Testis (tissue), 3 donors: ENCODE measurements around the gene TMEM208. TPM values are rescaled to one million over a fixed set of nuclear protein-coding genes. Genes with fewer than 3 reads are reported as not detected.

Experiments
- DNase-seq: peaks from one replicate; pipeline ENCODE4 v3.0.0-alpha.2; 2019
- H3K27ac ChIP-seq, 2 donors: fragments of 200-600 bp; sonication (generic); one replicate each; pipeline ENCODE4 v1.5.1; 2019
- H3K27me3 ChIP-seq: fragments of 200-600 bp; sonication (generic); one replicate; pipeline ENCODE4 v1.5.1; 2019
- H3K36me3 ChIP-seq: fragments of 200-600 bp; sonication (generic); one replicate; pipeline ENCODE4 v1.5.1; 2017; ENCODE audit warnings: low read depth; ENCODE audit errors: missing control alignments
- H3K4me1 ChIP-seq: fragments of 200-600 bp; sonication (generic); one replicate; pipeline ENCODE4 v1.5.1; 2019
- H3K4me3 ChIP-seq, 2 donors: fragments of 200-600 bp; sonication (generic); one replicate each; pipeline ENCODE4 v1.5.1; 2017 to 2019
- H3K9me3 ChIP-seq: fragments of 200-600 bp; sonication (generic); one replicate; pipeline ENCODE4 v1.5.1; 2017
- CTCF ChIP-seq, 3 experiments: fragments of 450-650 bp in 2 of 3; fragments of 200-600 bp in 1 of 3; sonication (generic) in 1 of 3; IDR thresholded peaks; one replicate each; pipeline ENCODE4 v1.5.1; 2016 to 2019; ENCODE audit warnings: antibody characterized with exemption in 3 of 3, mild to moderate bottlenecking in 2 of 3, moderate library complexity in 1 of 3
- POLR2A ChIP-seq: fragments of 450-650 bp; IDR thresholded peaks from one replicate; pipeline ENCODE4 v1.6.1; 2017; ENCODE audit warnings: antibody characterized with exemption, mild to moderate bottlenecking, moderate library complexity
- whole genome bisulfite sequencing, 2 donors: methylation state at CpG; one replicate each; pipeline ENCODE4 v1.1.5; 2018; 5-methylcytosine and 5-hydroxymethylcytosine counted together
- intact Hi-C: fragments of 100-400 bp; cut with DNase I; formaldehyde crosslinking; loops from one replicate; pipeline ENCODE4 v1.15.1; 2023; ENCODE audit warnings: low total_unique reads
- polyA plus RNA-seq: library from polyadenylated mRNA; stranded (reverse); fragments of 350-450 nt; fragmentation: Illumina TruSeq; extraction: RNeasy Lipid Tissue Mini Kit (QIAGEN cat#74804); gene quantifications from one replicate; pipeline ENCODE4 v1.2.3, GENCODE V29; 2014; ENCODE audit warnings: low read depth, low replicate concordance; ENCODE audit not compliant: insufficient read depth
- total RNA-seq, 2 donors: library from RNA; depleted of rRNA; stranded (reverse); fragments of >200 nt; gene quantifications; one replicate each; pipeline ENCODE4 v1.2.3, GENCODE V29; 2016

Gene TMEM208
- total and polyA plus RNA-seq, 3 donors from 2014 or later, result 55.6 to 66.8 (median 57.4) TPM

- DNase-seq, result no peak
- Histone ChIP-seq H3K36me3 (no peaks in the 10 kb centered on the region), H3K27me3 (no peaks in the 10 kb centered on the region), H3K27ac (no peak overlapping the region), H3K4me3 (no peak overlapping the region), H3K4me1 (no peaks in the 10 kb centered on the region), H3K9me3 (no peaks in the 10 kb centered on the region)
- intact Hi-C loops, result no loop called here
- 97 to 98% methylated on average over 13 to 17 of the region's 17 CpGs for WGBS, 2 donors
- TF ChIP-seq POLR2A (no peak), CTCF (IDR thresholded peaks at IDR 0.05) (no peak)
Observed at GRCh38 chr16:67255553-67256221, 28.8 kb downstream of the TMEM208 start.

- Histone ChIP-seq H3K4me3 (no peak overlapping the region), H3K4me1 (no peaks in the 10 kb centered on the region), H3K36me3 (no peaks in the 10 kb centered on the region), H3K27ac (no peak overlapping the region), H3K27me3 (no peaks in the 10 kb centered on the region), H3K9me3 (no peaks in the 10 kb centered on the region)
- TF ChIP-seq POLR2A, result no peak
- no peak for TF ChIP-seq CTCF (IDR thresholded peaks at IDR 0.05)
- WGBS, 2 donors, result 97% methylated on average over 10 to 11 of the region's 11 CpGs
- intact Hi-C loops, result no loop called here
- DNase-seq, result no peak
Observed at GRCh38 chr16:67256701-67257230, 29.8 kb downstream of the TMEM208 start.

GRCh38 chr16:67257486-67258160 lies 30.7 kb downstream of the TMEM208 start:
- TF ChIP-seq POLR2A, result no peak
- no peak for TF ChIP-seq CTCF (IDR thresholded peaks at IDR 0.05)
- intact Hi-C loops, result no loop called here
- DNase-seq, result no peak
- H3K4me3 ChIP-seq, result no peak overlapping the region
- H3K36me3 ChIP-seq, result no peaks in the 10 kb centered on the region
- H3K9me3 ChIP-seq, result no peaks in the 10 kb centered on the region
- H3K27ac ChIP-seq, result no peak overlapping the region
- 61 to 73% methylated on average over 3 to 4 of the region's 4 CpGs for WGBS, 2 donors
- no peaks in the 10 kb centered on the region for H3K4me1 ChIP-seq
- H3K27me3 ChIP-seq, result no peaks in the 10 kb centered on the region

GRCh38 chr16:67258161-67258835 lies 31.4 kb downstream of the TMEM208 start:
- no peak for DNase-seq
- intact Hi-C loops, result no loop called here
- 47 to 57% methylated on average over 8 to 11 of the region's 11 CpGs for WGBS, 2 donors

More at GRCh38 chr16:67258161-67258835, 31.4 kb downstream of the TMEM208 start:
- Histone ChIP-seq H3K27ac (no peak overlapping the region), H3K27me3 (no peaks in the 10 kb centered on the region), H3K4me1 (no peaks in the 10 kb centered on the region), H3K9me3 (no peaks in the 10 kb centered on the region), H3K36me3 (no peaks in the 10 kb centered on the region), H3K4me3 (no peak overlapping the region)
- TF ChIP-seq CTCF (IDR thresholded peaks at IDR 0.05) (no peak), POLR2A (no peak)
